Activated naive CD8-positive, alpha-beta T cell treated with anti-CD3 and anti-CD28 coated beads for 36 hours (primary cell): Measurements from ENCODE around the gene ZNF423. TPM values are rescaled to one million over a fixed set of nuclear protein-coding genes. Genes with fewer than 3 reads are reported as not detected.
"Not testable (repeated sequence)": the region's sequence is repeated elsewhere in the genome, so short reads cannot be mapped to it uniquely, and the experiment has no call there.

ENCODE experiments used
- DNase-seq: peaks from one replicate; pipeline ENCODE4 v3.0.0; 2021
- H3K27ac Mint-ChIP-seq: one replicate; pipeline ENCODE4 v1.8.0; 2022; ENCODE audit warnings: mild to moderate bottlenecking, moderate library complexity, mixed read lengths
- H3K27me3 Mint-ChIP-seq: one replicate; pipeline ENCODE4 v1.8.0; 2022; ENCODE audit warnings: mild to moderate bottlenecking, mixed read lengths
- H3K36me3 Mint-ChIP-seq: one replicate; pipeline ENCODE4 v1.8.0; 2021; ENCODE audit warnings: mild to moderate bottlenecking, mixed read lengths
- H3K4me1 Mint-ChIP-seq: one replicate; pipeline ENCODE4 v1.8.0; 2021; ENCODE audit warnings: mixed read lengths
- H3K4me3 Mint-ChIP-seq: one replicate; pipeline ENCODE4 v1.8.0; 2022; ENCODE audit warnings: mild to moderate bottlenecking, moderate library complexity, mixed read lengths
- H3K9me3 Mint-ChIP-seq: one replicate; pipeline ENCODE4 v1.8.0; 2022; ENCODE audit warnings: mixed read lengths
- total RNA-seq, 2 experiments: library from RNA; stranded (reverse); gene quantifications; one replicate each; pipeline ENCODE4 v1.2.3, GENCODE V29; 2021

The ZNF423 gene
- total RNA-seq, 2 experiments from 2014 or later = not detected

- Mint-ChIP-seq H3K36me3 (no peaks in the 10 kb centered on the region), H3K4me1 (no peaks in the 10 kb centered on the region), H3K9me3 (no peaks in the 10 kb centered on the region), H3K27ac (no peak overlapping the region), H3K27me3 (peaks cover 30% of the 10 kb centered on the region), H3K4me3 (no peak overlapping the region)
- DNase-seq = no peak
Observed at GRCh38 chr16:49696414-49697101, 159.4 kb downstream of the ZNF423 start.

DNA sequence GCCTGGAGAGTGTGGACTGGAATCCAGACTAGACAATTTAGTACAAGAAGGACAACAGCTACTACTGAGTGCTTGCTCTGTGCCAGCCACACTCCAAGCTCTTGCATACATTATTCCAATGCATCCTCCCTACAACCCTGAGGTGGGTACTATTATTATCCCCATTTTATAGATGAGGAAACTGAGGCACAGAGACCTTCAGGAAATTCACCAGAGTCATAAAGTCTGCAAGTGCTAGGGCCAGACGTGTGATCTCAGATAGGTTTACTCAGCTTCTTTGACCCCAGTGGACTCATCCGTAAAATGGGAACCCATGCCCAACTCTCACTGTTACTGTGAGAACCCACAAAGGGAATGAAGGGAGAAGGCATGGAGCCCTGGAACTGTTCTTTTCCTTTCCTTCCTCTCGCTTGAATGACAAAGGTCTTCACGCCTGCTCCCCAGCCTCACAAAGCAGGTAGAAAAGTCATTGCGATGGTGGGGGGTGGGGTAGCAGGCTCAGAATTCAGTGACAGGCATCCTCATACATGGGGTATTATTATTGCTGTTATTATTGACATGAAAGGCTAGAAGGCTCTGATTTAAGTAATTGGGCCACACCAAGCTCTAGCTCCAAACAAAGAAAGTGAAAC is 160.0 kb downstream of the ZNF423 start:
- Mint-ChIP-seq H3K27me3 (peaks cover 30% of the 10 kb centered on the region), H3K4me3 (no peak overlapping the region), H3K9me3 (no peaks in the 10 kb centered on the region), H3K27ac (no peak overlapping the region), H3K4me1 (no peaks in the 10 kb centered on the region), H3K36me3 (no peaks in the 10 kb centered on the region)
- no peak for DNase-seq

DNA sequence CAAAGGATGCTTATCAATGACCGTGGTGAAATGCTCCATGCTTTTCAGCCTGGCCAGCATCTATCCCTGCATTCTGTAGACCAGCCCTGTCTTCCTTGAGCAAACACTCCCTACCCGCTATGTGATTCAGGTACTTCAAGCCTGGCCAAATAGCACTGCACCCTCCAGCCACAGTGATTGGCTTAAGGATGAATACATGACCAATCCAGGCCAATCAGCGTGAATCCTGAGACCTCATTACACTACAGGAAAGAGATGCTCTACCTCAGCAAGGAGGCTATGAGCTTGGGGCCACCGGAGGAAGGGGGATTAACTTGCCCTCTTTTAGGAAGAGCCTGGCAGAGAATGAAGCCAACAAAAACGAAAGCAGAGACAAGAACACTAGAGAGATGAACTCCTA is 162.5 kb downstream of the ZNF423 start:
- no peak for DNase-seq
- Mint-ChIP-seq H3K27me3 (peaks cover 19% of the 10 kb centered on the region), H3K9me3 (no peaks in the 10 kb centered on the region), H3K36me3 (no peaks in the 10 kb centered on the region), H3K27ac (no peak overlapping the region), H3K4me3 (no peak overlapping the region), H3K4me1 (no peaks in the 10 kb centered on the region)

- Mint-ChIP-seq H3K9me3 (no peaks in the 10 kb centered on the region), H3K27ac (no peak overlapping the region), H3K36me3 (no peaks in the 10 kb centered on the region), H3K27me3 (peaks cover 23% of the 10 kb centered on the region), H3K4me3 (no peak overlapping the region), H3K4me1 (no peaks in the 10 kb centered on the region)
- no peak for DNase-seq
Observed at GRCh38 chr16:49690778-49691177, 165.1 kb downstream of the ZNF423 start.

DNA sequence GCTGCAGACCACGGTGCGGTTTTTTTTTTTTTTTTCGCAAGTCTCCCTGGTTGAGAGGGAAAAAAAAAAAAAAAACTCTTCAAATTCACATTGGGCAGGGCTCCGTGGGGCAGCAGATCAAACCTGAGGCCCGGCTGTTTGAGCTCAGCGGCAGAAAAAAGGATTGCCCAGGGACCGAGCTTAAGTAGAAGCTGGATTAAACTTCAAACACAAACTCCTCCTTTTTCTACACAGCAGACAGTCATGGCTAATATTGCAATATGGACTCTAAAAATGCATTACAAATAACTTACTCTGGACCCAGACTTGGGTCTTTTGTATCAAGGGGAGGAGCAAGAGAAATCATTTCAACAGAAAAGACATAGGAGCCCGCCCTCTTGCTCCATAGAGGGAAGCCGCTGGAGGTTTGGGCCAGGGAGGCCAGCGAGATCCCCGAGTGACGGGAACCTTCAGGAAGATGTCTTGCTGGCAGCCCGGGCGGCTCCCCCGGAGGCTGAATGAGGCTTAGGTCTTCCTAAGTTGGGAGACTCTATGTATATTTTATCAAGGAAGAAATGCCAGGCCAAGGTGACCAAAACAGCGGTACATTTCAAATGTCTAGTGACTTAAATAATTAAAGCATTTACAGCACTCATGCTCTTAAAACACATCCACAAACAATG is 167.7 kb downstream of the ZNF423 start:
- H3K36me3 Mint-ChIP-seq = no peaks in the 10 kb centered on the region
- peaks cover 23% of the 10 kb centered on the region for H3K27me3 Mint-ChIP-seq
- H3K4me3 Mint-ChIP-seq = no peak overlapping the region
- H3K4me1 Mint-ChIP-seq = no peaks in the 10 kb centered on the region
- no peak for DNase-seq
- no peaks in the 10 kb centered on the region for H3K9me3 Mint-ChIP-seq
- H3K27ac Mint-ChIP-seq = no peak overlapping the region

DNA sequence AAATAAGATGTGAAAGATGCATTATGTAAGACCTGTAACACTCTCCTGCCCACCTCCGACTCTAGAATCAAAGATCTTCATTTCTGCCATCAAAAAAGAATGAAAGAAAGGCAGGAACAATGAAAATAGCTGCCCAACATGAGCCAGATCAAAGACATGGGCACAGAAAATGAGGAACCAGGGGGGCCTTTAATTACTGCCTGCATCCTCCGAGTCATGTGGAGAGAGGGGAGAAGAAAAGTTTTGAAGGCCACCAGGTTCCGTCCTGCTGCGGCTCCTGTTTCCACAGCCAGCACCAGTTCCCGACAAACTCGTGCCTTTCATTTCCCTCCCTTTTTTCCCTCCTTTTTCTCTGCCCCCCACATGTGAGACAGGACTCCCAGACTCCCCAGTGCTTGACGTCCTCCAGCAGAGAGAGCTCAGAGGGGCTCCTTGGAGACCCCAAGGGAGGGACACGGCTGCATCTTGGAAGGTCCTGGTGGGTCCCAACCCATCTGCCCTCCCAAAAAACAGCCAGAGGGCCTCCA is 168.4 kb downstream of the ZNF423 start:
- no peak overlapping the region for H3K27ac Mint-ChIP-seq
- H3K9me3 Mint-ChIP-seq = no peaks in the 10 kb centered on the region
- H3K27me3 Mint-ChIP-seq = peaks cover 23% of the 10 kb centered on the region

DNA sequence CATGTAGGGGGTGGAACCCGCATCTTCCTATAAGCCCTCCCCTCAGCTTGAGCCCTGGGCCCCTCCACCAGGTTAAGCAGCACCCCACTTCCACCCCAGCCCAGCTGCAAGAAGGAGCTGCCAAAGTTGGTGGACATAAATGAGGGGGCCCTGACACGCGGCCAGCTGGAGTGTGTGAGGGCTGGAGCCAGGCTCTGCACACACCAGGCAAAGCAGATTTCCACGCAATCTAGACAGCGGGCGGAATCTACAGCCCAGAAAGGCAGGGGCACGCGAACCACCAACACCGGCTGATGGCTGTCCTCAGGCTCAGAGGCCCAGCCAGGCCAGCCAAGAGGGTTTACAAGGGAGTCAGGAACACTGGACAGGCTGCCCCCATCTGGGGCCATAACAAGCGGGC is 171.2 kb downstream of the ZNF423 start:
- Mint-ChIP-seq H3K27ac (no peak overlapping the region), H3K9me3 (no peaks in the 10 kb centered on the region), H3K4me3 (no peak overlapping the region), H3K36me3 (no peaks in the 10 kb centered on the region), H3K4me1 (no peaks in the 10 kb centered on the region), H3K27me3 (peaks cover 23% of the 10 kb centered on the region)
- DNase-seq = no peak

More for the DNA sequence above, 168.4 kb downstream of the ZNF423 start:
- Mint-ChIP-seq H3K36me3 (no peaks in the 10 kb centered on the region), H3K4me3 (no peak overlapping the region), H3K4me1 (no peaks in the 10 kb centered on the region)
- DNase-seq = no peak

DNA sequence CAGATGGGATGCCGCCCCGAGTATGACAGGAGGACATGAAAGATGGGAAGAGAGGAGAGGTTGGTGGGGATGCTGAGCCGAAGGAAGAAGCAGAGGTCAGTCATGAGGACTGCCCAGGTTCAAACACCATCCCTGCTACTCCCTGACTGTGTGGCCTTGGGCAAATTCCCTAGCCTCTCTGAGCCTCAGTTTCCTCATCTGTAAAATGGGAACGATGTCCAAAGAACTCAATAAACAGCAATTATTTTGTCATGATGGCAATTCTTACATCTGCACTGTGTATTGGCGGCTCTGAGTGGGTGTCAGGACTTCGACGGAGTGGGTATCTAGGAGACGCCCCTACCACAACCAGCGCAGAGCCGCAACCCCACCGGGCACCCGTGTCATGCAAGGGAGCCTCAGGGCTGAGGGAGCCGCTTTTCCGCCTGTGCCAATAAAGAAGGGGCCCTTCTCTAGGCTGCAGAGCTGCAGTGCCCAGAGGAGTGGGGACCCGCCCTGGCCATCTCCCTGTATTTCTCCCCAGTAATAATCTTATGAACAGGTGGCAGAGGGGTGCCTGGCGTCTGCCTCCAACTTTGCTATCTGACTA is 173.2 kb downstream of the ZNF423 start:
- Mint-ChIP-seq H3K4me1 (no peaks in the 10 kb centered on the region), H3K36me3 (no peaks in the 10 kb centered on the region), H3K27ac (no peak overlapping the region), H3K4me3 (no peak overlapping the region), H3K9me3 (no peaks in the 10 kb centered on the region), H3K27me3 (peaks cover 12% of the 10 kb centered on the region)
- DNase-seq = no peak

DNA sequence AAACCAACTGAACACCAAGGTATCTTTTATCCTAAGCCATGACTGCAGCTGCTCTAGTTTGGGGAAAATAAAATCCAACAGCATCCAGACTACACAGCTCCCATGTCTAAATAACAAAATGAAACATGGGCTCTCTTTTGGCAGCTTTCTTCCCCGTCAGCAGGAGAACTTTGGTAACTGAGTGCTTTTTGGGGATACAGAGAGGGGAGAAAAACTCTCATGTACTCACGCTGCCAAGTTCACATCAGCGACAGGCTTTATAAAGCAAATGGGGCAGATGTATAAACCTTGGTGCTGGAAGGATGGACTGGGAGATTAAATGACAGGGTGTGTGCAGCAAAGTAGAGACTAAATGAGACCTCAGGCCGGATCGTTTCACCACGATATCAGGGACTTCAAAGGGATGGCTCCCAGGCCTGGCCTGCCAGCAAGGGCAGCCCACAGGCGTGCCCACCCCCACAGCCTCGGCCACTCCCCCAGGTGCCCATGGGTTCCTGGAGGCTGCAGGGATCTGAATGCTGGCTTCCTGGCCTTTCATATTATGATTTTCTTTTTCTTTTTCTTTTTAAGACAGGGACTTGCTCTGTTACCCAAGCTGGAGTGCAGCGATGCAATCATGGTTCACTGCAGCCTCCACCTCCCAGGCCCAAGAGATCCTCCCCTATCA is 174.6 kb downstream of the ZNF423 start:
- H3K4me1 Mint-ChIP-seq = no peaks in the 10 kb centered on the region
- H3K36me3 Mint-ChIP-seq = no peaks in the 10 kb centered on the region
- no peak overlapping the region for H3K27ac Mint-ChIP-seq
- no peaks in the 10 kb centered on the region for H3K9me3 Mint-ChIP-seq
- DNase-seq = no peak
- no peaks in the 10 kb centered on the region for H3K27me3 Mint-ChIP-seq
- H3K4me3 Mint-ChIP-seq = no peak overlapping the region

GRCh38 chr16:49679095-49679494 is 176.8 kb downstream of the ZNF423 start:
- Mint-ChIP-seq H3K36me3 (no peaks in the 10 kb centered on the region), H3K9me3 (no peaks in the 10 kb centered on the region), H3K27me3 (no peaks in the 10 kb centered on the region), H3K4me3 (no peak overlapping the region), H3K27ac (no peak overlapping the region), H3K4me1 (no peaks in the 10 kb centered on the region)
- DNase-seq = no peak

- not testable (repeated sequence) for H3K4me3 Mint-ChIP-seq, H3K27me3 Mint-ChIP-seq, H3K36me3 Mint-ChIP-seq, H3K27ac Mint-ChIP-seq, H3K9me3 Mint-ChIP-seq, H3K4me1 Mint-ChIP-seq, DNase-seq
Observed at GRCh38 chr16:49677661-49678060, 178.3 kb downstream of the ZNF423 start.

DNA sequence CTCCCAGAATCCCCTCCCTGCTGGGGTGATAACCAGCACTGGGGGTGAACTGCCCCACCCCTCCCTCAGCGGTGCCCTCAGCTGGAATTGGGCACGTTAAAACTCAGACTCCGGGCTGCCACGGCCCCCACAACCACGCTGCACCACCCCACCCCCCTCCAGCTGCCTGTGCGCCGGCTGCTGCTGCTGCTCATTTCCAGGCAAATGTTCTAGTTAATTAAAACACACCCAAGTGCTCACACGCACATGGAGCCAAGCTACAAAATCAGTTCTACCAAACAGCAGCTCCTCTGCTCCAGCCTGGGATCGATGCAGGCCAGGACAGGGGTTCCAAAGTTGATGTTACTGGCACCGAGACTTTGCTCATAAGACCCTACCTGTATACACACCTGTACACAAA is 180.5 kb downstream of the ZNF423 start:
- no peaks in the 10 kb centered on the region for H3K4me1 Mint-ChIP-seq
- H3K9me3 Mint-ChIP-seq = no peaks in the 10 kb centered on the region
- no peak for DNase-seq
- H3K4me3 Mint-ChIP-seq = no peak overlapping the region
- H3K27me3 Mint-ChIP-seq = no peaks in the 10 kb centered on the region
- no peaks in the 10 kb centered on the region for H3K36me3 Mint-ChIP-seq
- no peak overlapping the region for H3K27ac Mint-ChIP-seq

GRCh38 chr16:49674990-49675389 is 180.9 kb downstream of the ZNF423 start:
- no peak for DNase-seq
- Mint-ChIP-seq H3K9me3 (no peaks in the 10 kb centered on the region), H3K27ac (no peak overlapping the region), H3K36me3 (no peaks in the 10 kb centered on the region), H3K4me3 (no peak overlapping the region), H3K4me1 (no peaks in the 10 kb centered on the region), H3K27me3 (no peaks in the 10 kb centered on the region)

DNA sequence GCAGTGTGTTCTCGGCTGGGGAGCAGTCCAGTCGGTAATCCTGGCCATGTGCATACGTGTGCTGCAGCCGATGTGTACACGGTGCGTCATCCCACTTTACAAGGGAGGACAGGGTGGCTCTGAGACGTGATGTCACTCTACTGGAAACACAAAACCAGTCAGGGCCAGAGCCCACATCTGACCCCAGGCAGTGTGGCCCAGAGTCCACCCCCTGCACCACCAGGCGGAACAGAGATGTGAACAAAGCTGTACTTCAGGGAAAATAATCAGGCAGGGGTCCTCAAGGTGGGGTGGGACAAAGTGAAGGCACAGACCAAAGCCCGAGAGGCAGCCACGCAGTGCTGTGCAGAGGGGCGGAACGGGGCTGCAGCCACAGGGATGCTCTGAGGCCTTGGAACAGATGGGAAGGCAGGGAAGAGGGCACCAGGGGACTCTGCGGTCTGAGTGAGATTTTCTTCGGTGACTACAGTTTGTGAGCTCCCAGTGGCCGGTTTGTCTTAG is 181.5 kb downstream of the ZNF423 start:
- H3K4me1 Mint-ChIP-seq = no peaks in the 10 kb centered on the region
- no peaks in the 10 kb centered on the region for H3K9me3 Mint-ChIP-seq
- H3K36me3 Mint-ChIP-seq = no peaks in the 10 kb centered on the region
- DNase-seq = no peak
- H3K4me3 Mint-ChIP-seq = no peak overlapping the region
- no peak overlapping the region for H3K27ac Mint-ChIP-seq
- H3K27me3 Mint-ChIP-seq = no peaks in the 10 kb centered on the region

DNA sequence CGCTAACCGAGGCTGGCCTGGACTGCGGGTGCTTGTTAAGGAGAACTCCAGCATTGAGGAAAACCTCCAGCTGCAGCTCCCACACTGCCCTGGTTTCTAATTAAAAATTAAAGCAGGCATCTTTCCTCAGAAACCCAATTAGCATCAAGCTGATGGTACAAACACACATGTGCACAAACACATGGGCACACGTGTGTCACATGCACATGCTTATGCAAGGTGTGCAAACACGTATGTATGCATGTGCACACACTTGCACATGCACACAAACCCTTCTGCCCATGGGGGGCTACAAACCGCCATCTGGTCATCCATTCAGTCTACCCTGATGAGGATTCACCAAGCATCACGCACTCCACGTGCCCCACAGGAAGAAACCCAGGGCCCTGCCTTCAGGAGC is 182.5 kb downstream of the ZNF423 start:
- Mint-ChIP-seq H3K36me3 (no peaks in the 10 kb centered on the region), H3K4me1 (no peaks in the 10 kb centered on the region), H3K27me3 (no peaks in the 10 kb centered on the region), H3K4me3 (no peak overlapping the region), H3K27ac (no peak overlapping the region), H3K9me3 (no peaks in the 10 kb centered on the region)
- DNase-seq = no peak
